AG08396 (cell line): ENCODE results near the gene LEMD2.

Experiments
- DNase-seq: peaks from one replicate; pipeline ENCODE4 v3.0.0; 2012; ENCODE audit warnings: low spot score, mixed read lengths

Gene LEMD2

DNA sequence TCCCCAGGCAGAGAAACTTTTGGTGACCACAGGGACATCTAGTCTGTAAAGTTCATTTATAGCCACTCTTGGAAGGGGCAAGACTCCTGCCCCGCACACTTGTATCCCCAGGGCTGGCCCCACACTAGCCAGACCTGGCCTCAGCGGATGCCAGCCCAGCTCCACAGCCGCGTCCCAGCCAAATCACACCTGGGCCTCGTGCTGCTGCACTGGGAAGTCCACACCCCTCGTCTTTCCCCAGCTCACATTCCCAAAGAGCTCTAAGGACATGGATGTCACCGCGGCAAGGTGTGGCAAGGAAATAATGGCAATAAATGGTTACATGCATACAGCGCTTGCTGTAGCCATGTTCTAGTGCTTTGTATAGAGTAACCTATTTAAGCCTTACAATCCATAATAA lies 50.8 kb downstream of the LEMD2 start:
- no peak for DNase-seq

- DNase-seq: no peak
Observed at GRCh38 chr6:33737267-33738026, 51.5 kb downstream of the LEMD2 start.

DNA sequence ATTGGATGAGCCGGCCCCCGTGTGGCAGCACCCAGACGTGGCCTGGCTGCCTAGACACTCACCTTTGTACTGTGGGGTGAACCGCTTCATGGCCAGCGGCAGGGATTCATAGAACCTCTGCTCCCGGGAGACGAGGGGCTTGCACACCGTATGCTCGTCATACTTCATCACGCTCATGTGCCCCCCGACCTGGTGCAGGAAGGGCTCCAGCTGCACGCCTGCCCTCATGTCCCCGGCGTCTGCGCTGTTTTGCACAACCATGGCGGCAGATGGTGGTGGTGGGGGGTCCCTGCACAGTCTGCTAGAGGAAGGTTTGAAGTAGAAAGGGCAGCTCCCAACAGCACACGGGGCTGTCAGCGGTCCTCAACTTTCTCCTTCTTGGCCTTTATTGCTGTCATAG lies 53.7 kb downstream of the LEMD2 start:
- no peak for DNase-seq

- DNase-seq: no peak
Observed at GRCh38 chr6:33733709-33734007, 55.3 kb downstream of the LEMD2 start.

DNA sequence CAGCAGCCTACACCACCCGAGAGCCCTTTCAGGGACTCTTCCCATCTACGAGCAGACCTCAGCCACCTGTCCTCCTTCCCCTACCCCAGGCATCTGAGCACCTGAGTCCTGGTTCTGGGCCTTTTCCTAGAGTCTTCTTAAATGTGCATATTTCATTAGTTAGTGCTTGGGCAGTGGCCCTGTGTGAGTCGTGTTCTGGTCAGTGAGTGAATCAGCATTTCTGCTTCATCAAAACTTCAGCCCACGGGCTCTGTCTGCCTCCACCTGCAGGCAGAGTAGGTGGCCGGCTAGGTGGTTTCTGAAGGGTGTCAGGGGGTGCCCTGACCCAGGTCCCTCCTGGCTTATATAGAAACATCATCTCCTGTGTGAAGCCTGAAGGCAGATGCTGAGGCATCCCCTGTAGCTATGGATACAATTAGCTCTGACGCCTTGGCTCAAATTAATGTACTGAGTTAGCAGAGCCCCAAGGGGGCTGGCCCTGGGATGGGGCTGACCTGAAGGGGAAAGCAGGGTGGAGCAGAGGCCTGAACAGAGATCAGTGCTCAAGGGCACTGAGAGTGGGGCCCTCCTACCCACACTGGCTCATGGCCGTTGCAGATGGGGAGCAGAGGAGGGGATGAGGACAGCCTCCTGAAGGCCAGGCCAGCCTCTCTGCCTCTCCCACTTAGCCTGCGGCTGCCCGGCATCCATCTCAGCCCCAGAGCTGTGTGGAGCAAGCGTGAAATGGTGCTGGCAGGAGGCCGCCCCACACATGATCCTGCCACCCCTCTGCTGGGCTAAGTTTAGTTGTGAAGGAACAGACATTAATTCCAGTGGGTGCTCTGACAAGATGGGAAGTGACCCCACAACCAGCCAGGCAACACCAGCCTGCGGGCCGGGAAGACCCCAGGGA lies 55.9 kb downstream of the LEMD2 start:
- peak; percentile 32 for DNase-seq

GRCh38 chr6:33732385-33732784 lies 56.5 kb downstream of the LEMD2 start:
- no peak for DNase-seq

DNA sequence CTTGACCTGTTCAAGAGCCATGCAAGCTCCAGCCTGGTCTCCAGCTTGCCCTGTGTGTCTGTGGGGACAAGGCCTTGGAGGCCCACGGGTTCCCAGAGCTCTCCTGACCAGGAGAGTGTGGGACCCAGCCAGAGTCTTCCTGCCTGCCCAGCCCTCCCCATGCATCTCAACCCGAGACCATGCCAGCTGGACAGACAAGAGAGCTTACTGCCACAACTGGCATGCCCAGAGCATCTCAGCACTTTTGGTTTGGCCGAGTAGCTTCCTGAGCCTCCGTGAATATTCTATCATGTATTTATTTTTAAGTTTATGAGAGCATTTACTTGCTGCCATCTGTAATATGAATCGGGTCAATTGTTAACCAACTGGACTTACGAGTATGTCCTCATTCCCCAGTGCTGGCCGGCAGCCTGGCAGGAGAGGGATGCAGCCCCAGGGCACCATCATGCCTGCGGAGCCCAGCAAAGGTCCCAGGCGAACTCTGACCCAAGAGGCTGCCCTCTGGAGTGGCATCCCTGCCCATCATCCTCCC lies 57.1 kb downstream of the LEMD2 start:
- DNase-seq: no peak

DNA sequence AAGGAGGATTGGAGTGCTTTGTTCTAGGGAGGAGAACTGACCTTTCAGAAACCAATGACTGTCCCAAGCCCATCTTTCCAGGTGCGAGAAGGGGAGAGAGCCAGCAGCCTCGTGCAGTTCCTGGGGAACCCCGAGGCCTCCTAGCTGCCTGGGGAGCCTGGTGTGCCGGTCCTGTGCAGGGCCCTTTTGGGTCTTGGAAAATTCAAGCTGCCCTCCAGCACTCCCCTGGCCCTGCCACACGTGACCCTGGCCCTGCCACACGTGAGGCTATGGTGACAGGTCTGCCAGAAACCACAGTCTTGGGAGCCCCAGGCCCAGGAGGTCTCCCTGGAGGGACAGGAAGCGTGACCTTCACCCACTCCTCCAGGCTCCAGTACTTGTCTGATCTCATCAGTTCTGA lies 57.9 kb downstream of the LEMD2 start:
- no peak for DNase-seq

DNA sequence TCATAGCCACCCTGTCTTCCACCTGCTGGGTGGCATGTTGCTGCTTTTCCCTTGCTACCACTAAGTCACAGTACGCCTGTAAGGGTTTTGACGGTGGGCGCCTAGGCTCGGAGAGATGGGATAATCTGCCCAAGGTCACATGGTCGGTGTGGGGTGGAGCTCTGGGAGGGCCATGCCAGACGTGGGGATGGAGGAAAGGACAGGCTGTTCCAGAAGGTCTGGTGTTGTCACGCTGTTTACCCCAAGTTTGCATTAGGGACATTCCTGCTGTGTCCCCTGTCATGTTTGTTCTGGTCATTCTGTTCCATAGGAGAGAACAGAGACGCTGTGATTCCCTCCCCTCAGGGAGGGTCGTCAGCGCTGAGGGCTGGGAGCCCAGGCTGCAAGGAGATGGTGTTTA lies 58.3 kb downstream of the LEMD2 start:
- DNase-seq: no peak

- no peak for DNase-seq
Observed at GRCh38 chr6:33729059-33729458, 59.9 kb downstream of the LEMD2 start.

GRCh38 chr6:33728438-33728837 lies 60.5 kb downstream of the LEMD2 start:
- no peak for DNase-seq

DNA sequence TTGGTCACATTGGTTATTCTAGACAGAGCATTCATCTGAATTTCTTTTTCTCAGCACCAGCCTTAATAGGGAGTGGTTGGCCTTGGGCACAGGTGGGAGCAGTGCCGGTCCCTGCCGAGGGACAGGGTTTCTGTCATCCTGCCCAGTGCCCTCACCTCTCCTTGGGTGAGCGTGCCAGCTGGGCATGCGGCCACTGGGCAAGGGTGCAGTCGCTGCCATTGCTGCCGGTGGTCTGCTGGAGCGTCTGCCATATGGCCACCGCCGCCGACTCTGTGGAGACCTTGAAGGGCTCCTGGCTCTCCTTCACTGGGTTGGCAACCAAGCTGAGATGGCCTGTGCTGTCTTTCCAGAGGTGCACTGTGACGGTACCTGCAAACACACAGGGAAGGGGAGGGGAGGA lies 61.0 kb downstream of the LEMD2 start:
- no peak for DNase-seq

DNA sequence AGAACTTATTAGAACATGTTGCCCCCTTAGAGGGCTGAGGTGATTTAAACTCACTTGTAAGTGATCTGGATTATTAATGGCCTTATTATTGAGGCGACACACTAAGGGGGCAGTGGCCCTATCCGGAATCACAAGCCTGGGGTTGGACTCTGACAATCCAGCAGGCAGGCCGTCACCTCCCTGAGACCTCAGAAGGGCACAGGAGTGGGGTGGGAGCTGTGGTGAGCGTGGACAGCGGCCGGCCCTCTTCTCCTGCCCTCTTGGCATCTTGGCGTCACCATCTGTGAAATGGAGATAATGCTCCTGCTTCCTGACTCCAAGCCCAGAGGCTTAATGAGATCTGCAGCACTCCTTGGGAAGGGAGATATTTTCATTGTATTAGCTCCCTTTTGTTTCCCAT lies 61.8 kb downstream of the LEMD2 start:
- no peak for DNase-seq

DNA sequence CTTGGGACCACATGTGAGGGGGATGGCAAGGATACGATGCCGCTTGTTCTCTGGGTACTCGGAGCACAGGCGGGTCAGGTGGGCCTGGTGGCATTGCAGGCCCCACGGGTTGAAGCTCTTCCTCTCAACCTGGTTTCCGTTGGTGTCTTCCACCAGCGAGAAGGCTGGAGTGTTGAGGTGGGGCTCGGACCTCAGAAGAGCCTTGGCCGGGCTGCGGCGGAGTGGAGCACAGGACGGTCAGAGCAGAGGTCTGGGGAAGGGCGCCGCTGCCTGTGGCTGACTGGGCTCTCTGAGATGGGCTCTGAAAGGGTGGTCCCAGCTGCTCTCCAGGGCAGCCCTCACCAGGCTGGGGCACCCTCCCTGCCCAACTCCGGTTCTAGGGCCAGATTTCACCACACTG lies 62.2 kb downstream of the LEMD2 start:
- DNase-seq: no peak

GRCh38 chr6:33725891-33726673 lies 62.8 kb downstream of the LEMD2 start:
- DNase-seq: no peak

- no peak for DNase-seq
Observed at GRCh38 chr6:33725222-33725621, 63.7 kb downstream of the LEMD2 start.

DNA sequence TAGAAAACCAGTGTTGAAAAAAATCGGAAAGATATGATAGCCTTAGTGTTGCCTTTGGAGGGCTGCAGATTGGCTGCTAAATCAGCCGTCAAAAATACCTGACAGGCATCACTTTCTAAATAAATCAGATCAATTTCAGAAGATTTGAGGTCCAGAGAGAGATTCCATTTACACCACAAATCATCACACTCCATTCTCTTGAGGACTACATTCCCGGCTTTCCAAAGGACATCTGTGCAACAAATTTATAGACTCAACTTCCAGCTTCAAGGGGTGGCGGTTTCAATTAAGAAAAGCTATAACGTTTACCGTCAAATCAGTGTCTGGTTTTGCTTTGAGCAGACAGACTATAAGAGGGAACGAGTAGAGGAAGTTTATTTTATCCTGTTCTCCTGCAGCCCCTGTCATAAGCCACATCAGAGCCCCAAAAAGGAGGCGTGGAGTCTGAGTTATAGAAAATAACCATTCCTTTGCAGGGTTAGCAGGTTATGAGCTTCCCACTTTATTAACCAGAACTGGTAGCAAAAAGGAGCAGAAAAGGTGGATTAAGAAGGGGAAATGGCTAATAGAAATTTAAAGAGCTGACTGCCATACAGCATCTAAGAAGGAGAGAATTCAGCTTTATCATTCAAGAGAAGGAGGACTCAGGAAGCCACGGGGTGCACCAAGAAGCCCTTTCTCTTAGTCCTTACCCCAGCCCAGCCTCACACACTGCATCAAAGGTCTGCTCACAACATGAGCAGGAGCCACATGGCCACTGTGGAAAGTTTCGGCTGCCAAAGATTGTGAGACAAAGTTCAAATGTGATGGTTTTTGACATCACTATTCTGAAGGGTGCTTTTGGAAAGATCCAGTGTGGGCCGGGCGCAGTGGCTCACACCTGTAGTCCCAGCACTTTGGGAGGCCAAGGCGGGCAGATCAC lies 64.6 kb downstream of the LEMD2 start:
- no peak for DNase-seq

DNA sequence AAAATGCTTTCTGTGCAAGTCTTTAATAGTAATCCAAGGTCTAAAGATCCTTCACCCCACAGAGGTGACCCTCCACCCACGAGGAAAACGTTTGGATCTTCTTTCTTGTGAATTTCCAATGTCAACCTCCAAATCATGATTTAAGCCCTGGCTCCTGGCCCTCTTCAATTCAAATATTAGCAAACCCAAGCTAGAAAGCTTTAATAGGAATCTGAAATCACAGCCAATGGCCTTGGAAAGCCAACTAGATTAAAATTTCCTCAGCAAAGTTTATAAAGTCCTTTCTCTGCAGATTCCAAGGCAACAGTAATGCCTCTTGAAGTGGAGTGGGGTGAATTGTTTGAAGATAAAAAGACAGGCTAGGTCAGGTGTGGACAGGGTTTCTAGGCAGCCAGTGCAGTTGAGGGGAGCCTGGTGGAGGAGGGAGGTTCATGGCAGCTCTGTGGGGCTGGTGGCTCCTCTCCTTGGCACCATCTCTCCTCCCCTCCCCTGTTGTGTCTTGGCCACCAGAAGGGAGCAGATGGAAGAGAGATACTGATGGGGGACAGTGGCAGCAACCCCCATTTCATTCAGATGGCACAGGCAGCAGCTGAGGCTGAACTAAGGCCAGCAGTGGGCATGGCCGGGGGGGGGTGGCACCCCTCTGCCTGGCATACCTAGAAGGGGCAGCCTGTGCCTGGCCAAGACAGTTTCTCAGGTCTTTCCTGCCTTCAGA lies 65.4 kb downstream of the LEMD2 start:
- no peak for DNase-seq

GRCh38 chr6:33722103-33722623 lies 66.8 kb downstream of the LEMD2 start:
- DNase-seq: no peak

DNA sequence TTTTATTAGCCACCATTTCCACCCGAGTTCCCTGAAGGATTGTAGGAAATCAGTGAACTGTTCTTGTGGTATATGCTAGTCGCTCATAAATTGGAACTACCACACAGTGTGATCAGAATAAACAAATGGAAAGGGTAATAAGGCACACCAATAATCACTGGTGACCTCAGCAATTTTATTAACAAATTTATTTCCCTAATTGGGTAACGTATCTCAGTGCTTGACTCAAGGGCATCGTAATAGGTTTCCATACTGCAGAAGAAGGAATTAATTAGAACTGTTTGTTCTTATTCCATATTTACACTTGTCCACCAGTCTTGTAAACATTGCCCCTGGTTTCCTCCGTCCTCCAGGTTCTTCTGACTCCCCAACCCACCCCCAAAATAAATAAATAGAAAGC lies 67.4 kb downstream of the LEMD2 start:
- no peak for DNase-seq
